GM15510 (cell line): Measurements from ENCODE around the gene MUC6.

Experiments used
- POLR2A ChIP-seq: IDR thresholded peaks from 3 replicates; pipeline ENCODE4 v1.6.1; 2011; ENCODE audit warnings: borderline replicate concordance; ENCODE audit not compliant: insufficient read length; ENCODE audit errors: extremely low read depth

Gene MUC6, protein sequence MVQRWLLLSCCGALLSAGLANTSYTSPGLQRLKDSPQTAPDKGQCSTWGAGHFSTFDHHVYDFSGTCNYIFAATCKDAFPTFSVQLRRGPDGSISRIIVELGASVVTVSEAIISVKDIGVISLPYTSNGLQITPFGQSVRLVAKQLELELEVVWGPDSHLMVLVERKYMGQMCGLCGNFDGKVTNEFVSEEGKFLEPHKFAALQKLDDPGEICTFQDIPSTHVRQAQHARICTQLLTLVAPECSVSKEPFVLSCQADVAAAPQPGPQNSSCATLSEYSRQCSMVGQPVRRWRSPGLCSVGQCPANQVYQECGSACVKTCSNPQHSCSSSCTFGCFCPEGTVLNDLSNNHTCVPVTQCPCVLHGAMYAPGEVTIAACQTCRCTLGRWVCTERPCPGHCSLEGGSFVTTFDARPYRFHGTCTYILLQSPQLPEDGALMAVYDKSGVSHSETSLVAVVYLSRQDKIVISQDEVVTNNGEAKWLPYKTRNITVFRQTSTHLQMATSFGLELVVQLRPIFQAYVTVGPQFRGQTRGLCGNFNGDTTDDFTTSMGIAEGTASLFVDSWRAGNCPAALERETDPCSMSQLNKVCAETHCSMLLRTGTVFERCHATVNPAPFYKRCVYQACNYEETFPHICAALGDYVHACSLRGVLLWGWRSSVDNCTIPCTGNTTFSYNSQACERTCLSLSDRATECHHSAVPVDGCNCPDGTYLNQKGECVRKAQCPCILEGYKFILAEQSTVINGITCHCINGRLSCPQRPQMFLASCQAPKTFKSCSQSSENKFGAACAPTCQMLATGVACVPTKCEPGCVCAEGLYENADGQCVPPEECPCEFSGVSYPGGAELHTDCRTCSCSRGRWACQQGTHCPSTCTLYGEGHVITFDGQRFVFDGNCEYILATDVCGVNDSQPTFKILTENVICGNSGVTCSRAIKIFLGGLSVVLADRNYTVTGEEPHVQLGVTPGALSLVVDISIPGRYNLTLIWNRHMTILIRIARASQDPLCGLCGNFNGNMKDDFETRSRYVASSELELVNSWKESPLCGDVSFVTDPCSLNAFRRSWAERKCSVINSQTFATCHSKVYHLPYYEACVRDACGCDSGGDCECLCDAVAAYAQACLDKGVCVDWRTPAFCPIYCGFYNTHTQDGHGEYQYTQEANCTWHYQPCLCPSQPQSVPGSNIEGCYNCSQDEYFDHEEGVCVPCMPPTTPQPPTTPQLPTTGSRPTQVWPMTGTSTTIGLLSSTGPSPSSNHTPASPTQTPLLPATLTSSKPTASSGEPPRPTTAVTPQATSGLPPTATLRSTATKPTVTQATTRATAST (N-terminal part only)

DNA sequence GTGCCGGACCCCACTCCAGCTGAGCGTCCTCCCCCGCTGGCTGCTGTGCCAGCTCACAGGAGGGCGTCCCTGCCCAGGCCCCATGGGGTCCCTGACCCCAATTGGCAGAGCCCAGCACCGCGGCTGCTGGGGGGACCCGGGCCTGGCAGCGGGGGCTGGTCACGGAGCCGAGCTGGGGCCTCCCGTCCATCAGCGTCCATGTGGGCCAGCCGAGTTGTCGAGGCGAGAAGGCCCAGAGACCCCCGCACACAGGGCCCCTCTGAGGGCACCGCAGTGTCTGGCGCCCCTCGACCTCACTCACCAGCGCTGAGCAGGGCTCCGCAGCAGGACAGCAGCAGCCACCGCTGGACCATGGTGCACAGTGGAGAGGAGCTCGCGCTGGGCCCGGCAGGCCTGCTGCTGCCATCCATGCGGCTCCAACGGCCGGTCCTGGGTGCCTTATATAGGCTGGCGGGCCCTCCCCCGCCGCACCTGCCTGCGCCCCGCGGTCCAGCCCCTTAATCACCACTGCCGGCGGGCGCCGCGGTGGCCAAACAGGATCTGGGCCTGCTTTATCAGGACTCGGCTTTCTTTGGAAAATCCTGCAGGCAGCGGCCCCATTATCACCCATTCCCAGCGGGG lies at the start of gene MUC6:
MUC6 (minus strand) TSS at position 416 of the 621 bp plus-strand sequence; CDS start at position 353, 63 bp downstream.
- TF ChIP-seq POLR2A, result no peak

DNA sequence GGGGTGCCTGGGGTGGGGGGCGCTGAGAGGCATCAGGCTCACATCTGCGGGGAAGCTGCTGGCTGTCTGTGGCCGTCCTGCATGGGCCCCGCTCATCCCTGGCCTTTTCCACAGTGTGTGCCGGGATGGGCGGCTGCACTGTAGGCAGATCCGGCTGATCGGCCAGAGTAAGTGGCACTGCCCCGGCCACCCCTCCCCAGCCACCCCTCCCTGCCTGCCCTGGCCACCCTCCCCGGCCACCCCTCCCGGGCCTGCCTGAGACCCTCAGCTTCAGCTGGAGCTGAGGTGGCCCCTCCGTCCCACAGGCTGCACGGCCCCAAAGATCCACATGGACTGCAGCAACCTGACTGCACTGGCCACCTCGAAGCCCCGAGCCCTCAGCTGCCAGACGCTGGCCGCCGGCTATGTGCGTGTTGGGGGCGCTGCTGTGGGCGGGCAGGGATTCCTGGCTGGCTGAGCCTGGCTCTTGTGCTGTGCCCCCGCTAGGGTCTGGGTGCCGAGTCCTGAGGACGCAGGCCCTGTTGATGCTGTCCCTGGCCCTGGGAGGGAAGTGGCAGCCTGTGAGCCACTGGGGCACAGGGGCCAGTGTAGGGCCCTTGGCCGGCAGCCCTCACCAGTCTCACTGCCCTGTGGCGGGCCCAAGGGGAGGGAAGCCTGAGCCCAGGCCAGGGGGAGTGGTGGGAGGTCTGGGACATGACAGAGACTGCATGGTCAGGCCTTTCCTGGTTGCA lies 49.1 kb upstream of the MUC6 start:
- no peak for TF ChIP-seq POLR2A

DNA sequence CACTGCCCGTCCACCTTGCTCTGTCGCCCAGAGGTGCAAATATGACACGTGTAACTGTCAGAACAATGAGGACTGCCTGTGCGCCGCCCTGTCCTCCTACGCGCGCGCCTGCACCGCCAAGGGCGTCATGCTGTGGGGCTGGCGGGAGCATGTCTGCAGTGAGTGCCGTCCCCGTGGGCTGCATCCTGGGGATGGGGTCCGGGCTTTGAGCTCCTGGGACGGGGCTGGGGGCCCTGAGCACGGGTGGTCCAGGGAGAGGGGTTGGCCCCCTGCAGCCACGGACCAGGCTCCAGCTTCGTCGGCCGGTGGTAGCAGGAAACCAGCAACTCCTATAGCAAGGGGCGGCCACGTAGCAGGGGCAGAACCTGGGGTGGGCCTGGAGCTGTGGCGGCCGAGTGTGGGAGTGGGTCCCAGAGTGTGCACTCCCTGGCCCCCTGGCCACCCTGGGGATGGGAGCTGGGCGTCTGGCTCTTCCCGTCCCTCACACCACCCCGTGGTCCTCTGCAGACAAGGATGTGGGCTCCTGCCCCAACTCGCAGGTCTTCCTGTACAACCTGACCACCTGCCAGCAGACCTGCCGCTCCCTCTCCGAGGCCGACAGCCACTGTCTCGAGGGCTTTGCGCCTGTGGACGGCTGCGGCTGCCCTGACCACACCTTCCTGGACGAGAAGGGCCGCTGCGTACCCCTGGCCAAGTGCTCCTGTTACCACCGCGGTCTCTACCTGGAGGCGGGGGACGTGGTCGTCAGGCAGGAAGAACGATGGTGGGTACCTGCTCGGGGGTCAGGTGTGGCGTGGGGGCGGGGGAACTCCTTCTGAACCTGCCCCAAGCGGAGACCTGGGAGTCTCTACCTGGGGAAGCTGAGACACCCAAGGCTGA lies 48.3 kb upstream of the MUC6 start:
- TF ChIP-seq POLR2A, result no peak

DNA sequence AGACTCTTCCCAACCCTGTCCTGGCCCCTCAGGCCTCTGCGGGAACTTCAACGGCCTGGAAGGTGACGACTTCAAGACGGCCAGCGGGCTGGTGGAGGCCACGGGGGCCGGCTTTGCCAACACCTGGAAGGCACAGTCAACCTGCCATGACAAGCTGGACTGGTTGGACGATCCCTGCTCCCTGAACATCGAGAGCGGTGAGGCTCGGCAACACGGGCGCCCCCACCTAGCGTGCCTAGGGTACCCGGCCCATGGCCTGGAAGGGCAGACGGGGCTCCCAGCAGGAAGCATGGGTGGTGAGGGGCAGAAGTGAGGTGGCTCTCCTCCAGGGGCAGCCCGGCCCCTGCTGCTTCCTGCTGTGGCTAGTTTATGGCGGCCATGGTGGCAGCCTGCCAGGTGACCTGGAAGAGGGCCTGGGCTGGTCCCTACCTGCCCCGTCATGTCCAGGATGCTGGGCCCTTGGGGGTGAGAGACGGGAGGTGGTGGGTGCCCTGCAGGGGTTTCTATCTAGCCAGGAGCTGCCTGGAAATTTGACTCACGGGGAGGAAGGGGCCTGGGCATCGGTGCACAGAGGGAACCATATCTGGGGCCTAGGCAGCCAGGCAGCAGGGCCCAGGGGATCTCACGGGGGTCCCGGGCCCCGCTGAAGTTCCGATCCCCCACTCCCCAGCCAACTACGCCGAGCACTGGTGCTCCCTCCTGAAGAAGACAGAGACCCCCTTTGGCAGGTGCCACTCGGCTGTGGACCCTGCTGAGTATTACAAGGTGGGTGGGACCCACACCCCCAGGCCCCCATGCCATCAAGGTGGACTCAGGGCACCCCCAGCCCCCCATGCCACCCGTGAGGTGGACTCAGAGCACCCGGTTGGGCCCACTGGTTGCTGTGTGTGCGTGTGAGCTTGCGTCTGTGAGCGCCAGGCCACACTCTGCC lies 47.4 kb upstream of the MUC6 start:
- no peak for TF ChIP-seq POLR2A

DNA sequence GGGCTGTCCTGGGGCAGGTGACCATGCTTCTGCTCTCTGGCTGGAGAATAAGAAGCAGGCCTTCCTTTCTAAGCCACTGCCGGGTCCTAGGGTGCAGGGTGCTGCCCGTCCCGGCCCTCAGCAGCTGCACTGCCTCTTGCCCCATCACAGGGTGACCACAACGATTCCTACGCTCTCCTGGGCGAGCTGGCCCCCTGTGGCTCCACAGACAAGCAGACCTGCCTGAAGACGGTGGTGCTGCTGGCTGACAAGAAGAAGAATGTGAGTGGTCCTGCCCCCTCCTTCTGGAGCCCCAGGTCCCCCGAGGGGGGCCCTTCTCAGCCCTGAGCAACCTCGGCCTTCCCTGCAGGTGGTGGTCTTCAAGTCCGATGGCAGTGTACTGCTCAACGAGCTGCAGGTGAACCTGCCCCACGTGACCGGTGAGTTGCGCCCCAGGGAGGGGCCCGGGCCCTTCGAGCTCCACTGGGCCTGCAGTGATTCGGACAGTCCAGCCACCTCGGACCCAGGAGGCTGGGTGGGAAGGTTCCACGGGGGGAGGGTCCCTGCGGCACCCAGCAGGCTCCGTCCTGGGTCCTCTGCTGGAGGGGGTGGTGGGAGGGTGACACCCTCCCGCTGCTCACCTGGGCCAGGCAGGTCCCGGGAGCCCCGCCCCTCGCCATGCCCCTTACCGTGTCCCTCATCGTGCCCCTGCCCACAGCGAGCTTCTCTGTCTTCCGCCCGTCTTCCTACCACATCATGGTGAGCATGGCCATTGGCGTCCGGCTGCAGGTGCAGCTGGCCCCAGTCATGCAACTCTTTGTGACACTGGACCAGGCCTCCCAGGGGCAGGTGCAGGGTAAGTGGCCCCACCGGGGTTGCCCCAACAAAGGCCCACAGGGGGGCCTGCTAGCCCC lies 46.5 kb upstream of the MUC6 start:
- no peak for TF ChIP-seq POLR2A

DNA sequence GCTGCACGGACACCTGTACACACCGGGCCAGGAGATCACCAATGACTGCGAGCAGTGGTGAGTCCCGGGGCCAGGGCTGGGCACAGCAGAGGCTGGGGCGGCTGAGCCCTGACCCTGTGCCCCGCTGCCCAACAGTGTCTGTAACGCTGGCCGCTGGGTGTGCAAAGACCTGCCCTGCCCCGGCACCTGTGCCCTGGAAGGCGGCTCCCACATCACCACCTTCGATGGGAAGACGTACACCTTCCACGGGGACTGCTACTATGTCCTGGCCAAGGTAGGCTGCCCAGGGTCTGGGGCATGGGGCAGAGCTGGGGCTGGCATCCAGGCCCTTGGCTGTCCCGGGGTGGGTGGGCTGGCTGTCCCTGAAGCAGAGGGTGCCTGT lies 45.8 kb upstream of the MUC6 start:
- no peak for TF ChIP-seq POLR2A

DNA sequence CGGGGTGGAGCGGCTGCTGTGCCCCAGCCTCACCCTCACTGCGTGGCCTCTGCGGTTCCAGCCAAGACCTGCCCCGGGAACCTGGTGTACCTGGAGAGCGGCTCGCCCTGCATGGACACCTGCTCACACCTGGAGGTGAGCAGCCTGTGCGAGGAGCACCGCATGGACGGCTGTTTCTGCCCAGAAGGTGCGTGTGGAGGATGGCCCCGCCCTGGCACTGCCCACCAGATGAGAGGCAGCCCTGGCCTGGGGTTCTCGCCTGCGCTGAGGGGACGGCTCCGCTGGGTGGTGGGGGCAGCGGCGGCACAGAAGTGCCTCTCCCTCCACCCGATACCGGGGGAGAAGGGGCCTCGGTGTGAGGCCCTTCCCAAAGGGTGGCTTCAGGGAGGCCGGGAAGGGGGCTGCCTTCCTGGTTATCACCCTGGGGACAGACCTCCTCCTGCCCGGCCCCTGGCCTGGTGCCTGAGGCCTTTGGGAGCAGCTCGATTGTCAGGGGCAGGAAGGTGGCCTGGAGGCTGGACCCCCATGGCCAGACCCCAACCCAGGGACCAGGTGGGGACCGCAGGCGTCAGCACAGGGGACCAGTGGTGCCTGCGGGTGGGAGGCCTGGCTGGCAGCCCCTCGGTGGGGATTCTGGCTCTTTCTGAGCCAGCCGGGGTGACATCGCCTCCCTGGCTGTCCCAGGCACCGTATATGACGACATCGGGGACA lies 45.2 kb upstream of the MUC6 start:
- no peak for TF ChIP-seq POLR2A

DNA sequence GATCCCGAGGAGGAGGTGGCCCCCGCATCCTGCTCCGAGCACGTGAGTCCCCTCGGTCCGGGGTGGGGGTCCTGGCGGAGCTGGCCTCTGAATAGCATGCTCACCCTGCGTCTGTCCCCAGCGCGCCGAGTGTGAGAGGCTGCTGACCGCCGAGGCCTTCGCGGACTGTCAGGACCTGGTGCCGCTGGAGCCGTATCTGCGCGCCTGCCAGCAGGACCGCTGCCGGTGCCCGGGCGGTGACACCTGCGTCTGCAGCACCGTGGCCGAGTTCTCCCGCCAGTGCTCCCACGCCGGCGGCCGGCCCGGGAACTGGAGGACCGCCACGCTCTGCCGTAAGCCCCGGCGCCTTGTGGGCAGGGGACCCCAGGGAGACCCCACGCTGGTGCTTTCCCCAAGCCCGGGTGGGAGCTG lies 41.7 kb upstream of the MUC6 start:
- TF ChIP-seq POLR2A, result no peak

DNA sequence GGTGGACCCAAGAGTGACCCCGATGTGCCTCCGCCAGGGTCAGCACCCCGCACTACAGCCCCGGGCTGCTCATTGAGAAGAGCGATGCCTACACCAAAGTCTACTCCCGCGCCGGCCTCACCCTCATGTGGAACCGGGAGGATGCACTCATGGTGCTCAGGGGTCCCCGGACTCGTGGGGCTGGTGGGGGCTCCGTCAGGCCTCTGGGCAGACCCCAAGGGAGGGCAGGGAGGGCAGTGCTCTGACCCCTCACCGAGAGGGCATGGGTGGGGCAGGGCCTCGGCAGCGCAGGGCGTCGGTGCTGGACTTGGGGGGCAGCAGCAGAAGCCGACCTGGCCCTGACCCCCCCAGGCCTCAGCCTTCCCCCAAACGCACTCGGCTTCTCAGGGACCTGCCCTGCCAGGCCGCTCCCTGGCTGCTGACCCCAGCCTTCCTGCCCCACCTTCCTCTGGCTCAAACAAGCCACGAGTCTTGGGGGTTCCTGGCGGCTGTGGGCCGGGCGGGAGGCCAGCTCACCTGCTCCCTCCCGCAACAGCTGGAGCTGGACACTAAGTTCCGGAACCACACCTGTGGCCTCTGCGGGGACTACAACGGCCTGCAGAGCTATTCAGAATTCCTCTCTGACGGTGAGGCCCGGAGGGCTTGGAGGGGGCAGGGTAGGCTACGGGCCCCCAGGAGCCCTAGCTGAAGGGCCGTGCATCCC lies 41.0 kb upstream of the MUC6 start:
- TF ChIP-seq POLR2A, result no peak

DNA sequence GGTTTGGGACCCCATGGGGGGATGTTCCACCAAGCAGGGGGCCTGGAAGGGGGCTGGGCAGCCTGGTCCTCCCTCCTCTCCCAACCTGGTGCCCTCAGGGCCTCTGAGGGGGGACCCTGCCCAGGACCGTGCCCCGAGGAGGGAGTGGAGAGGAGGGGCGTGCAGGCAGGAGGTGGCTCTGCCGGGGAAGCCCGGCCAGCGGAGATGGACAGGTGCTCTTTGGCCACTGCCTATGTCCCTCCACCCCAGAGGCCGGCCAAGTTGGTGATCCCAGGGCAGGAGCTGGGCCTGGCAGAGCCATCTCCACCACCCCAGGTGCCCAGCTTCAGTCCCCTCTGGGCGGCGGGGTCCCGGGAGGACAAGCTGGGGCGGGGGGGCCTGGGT lies 40.5 kb upstream of the MUC6 start:
- TF ChIP-seq POLR2A, result no peak
